HG03025 (cell line): Measurements from ENCODE around the gene TEC.

Experiments
- ATAC-seq: cut with Tn5 transposase; IDR thresholded peaks from one replicate; pipeline ENCODE4 v1.9.1; 2021; ENCODE audit warnings: mild to moderate bottlenecking, moderate library complexity; ENCODE audit not compliant: unreplicated experiment, low FRiP score

The TEC gene

DNA sequence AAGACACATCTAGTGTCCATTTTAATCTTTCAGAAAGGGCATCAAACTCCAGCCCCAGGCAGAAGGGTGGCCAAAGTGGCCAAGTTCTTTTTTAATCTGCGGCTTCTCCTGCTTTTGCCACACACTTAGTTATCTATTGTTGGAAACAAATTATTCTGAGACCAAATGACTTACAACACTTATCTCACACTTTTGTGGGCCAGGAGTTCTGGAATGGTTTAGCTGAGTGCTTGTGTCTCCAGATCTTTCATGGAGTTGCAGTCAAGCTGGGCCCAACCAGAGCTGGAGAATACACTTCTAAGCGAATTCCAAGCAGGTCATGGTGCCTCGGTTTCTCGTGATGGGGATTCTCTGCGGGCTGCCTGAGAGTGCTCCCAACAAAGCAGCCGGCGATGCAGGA lies 139.5 kb downstream of the TEC start:
- ATAC-seq: no peak

DNA sequence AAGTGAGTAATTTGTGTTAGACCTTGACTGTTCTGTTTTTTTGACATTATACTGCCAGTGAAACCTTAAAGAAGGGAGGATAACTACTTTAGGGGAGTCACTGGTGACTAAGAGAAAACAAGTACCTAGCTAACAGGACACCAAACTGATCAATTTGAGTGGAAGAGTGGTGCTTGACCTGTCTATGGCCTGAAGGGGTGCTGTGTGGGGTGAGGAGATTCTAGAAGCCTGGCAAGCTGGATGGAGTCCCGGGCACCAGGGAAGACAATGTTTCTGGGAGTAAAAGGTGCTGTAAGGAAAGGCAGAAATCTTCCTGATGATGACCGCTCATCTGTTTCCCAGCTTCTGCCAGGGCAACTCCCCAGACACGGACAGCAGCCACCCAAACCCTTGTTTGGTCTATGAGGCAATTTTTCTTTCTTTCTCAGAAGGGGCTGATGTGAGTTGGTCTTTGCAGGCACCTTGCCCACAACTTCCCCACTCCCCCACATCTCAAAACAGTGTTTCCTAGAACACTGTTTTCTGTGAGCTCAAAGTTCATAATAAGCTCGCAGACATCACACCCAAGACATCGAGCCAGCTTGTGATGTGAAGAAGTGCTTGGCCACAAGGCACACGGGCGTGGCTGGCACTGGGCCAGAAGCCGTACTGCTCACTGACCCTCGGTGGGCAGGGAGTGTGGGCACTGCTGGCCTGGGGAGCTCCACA lies 140.2 kb downstream of the TEC start:
- ATAC-seq: no peak

DNA sequence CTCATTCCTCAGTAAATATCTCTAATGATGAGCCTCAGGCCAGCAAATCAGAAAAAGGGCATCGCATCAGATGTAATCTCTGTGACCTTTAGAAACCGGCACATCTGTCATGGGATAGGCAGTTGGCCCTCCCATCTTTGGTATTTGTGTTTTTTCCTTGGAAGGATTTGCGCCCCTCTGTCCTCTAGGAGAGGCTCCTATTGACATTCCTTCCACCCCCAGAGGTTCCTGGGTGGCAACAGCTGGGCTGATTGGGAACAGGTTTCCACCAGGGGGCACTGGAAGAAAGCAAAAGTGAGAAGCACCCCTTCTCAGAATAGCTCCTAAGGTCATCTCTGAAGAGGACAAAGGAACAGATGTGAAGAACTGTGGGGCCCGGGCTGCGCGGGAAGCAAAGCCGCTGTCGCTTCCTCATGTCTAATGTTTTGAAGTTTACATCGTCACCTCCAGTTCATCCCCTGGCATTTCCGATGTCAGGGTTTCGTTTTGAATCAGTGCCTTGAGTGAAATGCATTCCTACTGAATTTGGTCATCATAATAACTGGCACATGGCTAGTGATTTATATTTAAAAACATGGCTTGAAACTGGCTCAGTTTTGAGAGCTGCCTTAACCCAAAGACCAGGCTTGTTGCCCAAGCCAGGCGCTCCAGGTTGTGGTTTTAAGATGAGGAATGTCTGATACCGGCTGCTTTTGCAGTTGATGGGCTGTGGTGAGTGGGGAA lies 141.8 kb downstream of the TEC start:
- peak; percentile 76 for ATAC-seq

- no peak for ATAC-seq
These were observed 142.4 kb downstream of the TEC start for GRCh38 chr4:48127231-48127630.

GRCh38 chr4:48126621-48127020 lies 143.0 kb downstream of the TEC start:
- ATAC-seq: no peak

DNA sequence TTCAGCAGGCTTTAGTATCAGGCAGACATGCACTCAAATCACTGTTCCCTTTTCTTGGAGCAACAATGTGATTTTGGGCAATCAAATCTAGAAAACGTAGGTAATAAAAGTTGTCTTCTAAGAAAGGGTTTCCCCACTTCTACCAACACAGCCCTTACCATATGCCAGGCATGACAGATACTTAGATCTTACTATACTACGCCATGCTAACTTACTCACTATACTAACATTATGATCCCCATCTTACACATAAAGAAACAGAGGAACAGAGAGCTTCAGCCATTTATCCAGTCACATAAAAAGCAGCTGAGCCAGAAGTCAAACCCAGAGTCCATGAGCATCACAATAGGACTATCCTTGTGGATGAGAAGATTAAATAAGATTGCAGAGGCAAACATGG lies 144.8 kb downstream of the TEC start:
- no peak for ATAC-seq

DNA sequence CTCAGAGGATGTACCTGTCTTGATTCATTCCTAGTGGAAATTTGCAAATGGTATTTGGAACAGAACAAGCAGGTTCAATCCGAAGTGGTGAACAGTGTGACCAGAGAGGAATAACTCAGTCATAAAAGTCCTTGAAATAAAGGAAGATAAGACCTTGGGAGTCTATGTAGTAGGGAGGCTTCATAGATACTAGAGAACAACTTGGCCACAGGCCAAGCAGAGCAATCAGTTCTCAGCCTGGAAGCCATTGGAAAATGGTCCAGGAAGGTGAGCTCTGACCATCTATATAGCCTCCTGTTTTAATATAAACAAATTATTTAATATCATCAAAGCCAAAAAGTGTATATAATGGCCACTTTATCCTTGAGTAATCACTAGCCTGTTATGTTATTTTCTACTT lies 146.9 kb downstream of the TEC start:
- no peak for ATAC-seq

- no peak for ATAC-seq
These were observed 148.5 kb downstream of the TEC start for GRCh38 chr4:48121180-48121579.

- no peak for ATAC-seq
These were observed 149.5 kb downstream of the TEC start for GRCh38 chr4:48120132-48120531.

DNA sequence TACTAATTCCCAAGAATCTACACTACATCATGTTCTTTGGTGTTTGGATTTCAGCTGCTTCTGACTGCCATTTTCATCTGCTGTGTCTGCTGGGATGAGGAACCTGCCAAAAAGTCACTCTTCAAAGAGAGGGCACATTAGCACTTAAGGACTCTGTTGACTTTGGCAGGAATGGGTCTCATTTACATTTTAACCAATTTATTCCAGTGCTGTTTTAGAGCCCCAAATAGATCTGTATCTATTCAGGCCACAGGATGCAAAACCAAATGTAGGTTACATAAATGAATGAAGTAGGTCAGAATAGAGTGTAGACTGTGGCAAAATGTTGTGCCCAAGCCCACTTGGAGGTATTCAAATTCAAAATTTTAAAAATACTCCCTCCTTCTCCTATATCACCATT lies 150.0 kb downstream of the TEC start:
- no peak for ATAC-seq

GRCh38 chr4:48118081-48118480 lies 151.6 kb downstream of the TEC start:
- no peak for ATAC-seq

GRCh38 chr4:48116582-48116981 lies 153.1 kb downstream of the TEC start:
- no peak for ATAC-seq

DNA sequence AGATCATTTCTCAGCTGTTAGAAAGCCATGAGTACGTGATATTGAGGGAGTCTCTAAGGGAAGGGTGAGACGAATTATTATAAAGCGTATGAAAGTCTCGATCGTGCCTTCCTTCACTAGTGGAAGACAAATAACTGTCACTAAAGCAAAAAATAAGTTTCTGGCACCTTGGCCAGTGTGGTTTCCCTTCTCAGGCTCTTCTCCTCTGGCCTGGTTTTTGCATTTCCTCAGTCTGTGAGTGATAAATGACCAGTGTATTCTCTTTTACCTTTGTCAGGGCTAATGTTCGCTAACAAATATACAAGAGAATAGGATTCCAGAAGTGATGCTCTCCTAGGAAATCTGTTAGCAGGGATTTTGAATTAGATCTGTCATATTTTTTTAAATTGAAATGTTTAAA lies 155.2 kb downstream of the TEC start:
- ATAC-seq: no peak

GRCh38 chr4:48112017-48112667 lies 157.5 kb downstream of the TEC start:
- no peak for ATAC-seq

GRCh38 chr4:48110452-48110978 lies 159.1 kb downstream of the TEC start:
- ATAC-seq: no peak

DNA sequence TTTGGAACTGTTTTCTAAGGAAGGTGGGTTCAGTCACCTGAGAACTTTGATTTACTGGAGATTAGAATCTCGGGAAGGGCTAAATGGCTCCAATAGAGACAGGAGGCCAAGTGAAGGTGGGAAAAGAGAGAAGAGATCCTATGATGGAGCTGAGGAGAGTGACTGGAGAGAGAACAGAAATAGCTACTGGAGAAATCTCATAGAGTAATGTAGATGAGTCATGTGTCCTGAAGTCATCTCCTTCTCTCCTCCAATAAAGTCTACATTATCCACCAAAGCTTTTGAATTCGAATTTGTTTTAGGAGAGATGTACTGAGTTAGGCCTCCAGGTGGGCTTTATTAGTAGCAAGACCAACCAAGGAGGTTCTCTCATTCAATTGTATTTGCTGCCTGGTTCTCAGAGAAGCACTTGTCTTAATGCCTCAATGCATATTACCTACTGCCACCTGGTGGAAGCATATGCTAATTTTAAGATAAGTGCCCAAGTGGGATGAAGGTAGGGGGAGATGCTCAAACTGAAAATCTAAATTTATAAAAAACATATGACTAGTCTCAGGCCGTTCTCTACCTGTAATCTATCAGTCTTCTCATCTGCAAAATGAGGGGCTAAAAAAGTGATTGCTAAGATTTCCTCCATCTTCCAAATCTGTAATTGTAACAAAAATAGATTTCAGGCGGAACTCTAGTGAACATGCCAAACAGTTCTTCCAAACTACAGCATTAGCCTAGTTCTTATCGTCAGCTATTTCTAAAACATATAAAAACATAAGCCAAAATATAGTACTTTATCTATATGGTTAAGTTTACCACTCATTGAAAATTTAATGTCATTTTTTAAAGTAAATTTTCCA lies 160.0 kb downstream of the TEC start:
- ATAC-seq: peak; percentile 78

- ATAC-seq: no peak
These were observed 161.1 kb downstream of the TEC start for GRCh38 chr4:48108309-48109073.

GRCh38 chr4:48105230-48105629 lies 164.4 kb downstream of the TEC start:
- no peak for ATAC-seq

DNA sequence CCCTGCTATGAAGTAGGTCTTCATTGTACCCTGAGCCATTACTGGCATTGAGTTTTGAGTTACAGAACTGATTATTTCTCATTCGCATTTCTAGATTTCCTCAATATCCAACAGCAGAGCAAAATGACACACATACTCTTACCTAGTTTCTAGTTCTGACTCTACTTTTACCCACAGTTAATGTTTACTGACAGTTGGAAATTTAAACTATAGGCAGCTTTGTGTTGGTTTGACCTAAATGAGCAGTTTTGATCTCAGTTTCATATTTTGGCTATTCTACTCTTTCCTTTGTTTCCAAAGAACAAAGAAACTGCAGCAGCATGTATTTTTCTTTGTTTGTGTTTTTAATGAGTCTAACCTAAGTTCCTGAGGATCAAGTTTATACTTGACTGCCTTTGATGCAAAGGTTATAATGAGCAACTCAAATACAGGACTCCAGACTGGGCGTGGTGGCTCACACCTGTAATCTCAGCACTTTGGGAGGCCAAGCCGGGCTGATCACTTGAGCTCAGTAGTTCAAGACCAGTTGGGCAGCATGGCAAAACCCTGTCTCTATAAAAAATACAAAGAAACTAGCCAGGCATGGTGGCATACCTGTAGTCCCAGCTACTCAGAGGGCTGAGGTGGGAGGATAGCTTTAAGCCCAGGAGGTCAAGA lies 166.0 kb downstream of the TEC start:
- no peak for ATAC-seq
